Gastroesophageal sphincter (tissue), 3 donors: ENCODE results near the gene TRRAP.

Source experiments
- CTCF ChIP-seq, 4 experiments: fragments of 200-600 bp in 2 of 4; fragments of 450-650 bp in 2 of 4; sonication (generic) in 1 of 4; IDR thresholded peaks; one replicate each; pipeline ENCODE4 v1.5.1; 2017 to 2019; ENCODE audit warnings: antibody characterized with exemption in 4 of 4, mild to moderate bottlenecking in 2 of 4, moderate library complexity in 2 of 4
- POLR2A ChIP-seq, 2 donors: fragments of 450-650 bp; IDR thresholded peaks; one replicate each; pipeline ENCODE4 v1.6.1; 2017; ENCODE audit warnings: antibody characterized with exemption in 2 of 2, mild to moderate bottlenecking in 2 of 2, moderate library complexity in 1 of 2

GRCh38 chr7:98944386-98944785 is 66.1 kb downstream of the TRRAP start:
- TF ChIP-seq CTCF (IDR thresholded peaks at IDR 0.05): no peak
- no peak for TF ChIP-seq POLR2A (IDR thresholded peaks at IDR 0.05)
